Fibroblast of mammary gland (primary cell): ENCODE measurements around the gene COL11A2.

Experiments
- DNase-seq: peaks from one replicate; pipeline ENCODE4 v3.0.0-alpha.2; 2010; ENCODE audit warnings: low read depth
- H3K4me3 ChIP-seq: 2 replicates; pipeline ENCODE4 v1.5.1; 2011; ENCODE audit warnings: low read depth, mild to moderate bottlenecking, low read length, moderate library complexity; ENCODE audit not compliant: control insufficient read depth
- CTCF ChIP-seq: conservative IDR thresholded peaks from 2 replicates; pipeline ENCODE4 v1.5.1; 2011; ENCODE audit warnings: low read depth, low read length, inconsistent platforms; ENCODE audit not compliant: control insufficient read depth, insufficient read depth

Gene COL11A2

DNA sequence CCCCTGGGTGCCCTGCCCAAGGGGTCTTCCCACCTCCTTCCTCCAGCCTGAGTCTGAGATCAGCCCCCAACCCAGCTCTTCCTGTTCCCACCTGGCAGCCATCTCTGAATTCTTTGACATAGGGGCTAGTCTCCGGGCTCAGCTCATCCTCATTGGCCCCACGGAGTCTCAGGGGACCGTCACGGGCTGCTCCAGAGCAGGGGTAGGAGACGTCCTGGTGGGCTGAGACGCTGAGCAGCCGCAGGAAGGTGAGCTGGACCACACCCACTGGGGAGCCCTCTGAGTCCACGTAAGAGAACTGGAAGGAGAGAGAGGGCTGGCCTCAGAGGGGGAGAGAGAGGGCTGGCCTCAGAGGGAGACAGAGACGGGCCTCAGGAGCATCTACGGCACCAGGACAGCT lies 28.1 kb downstream of the COL11A2 start:
- no peak for TF ChIP-seq CTCF
- H3K4me3 ChIP-seq: no peak overlapping the region
- no peak for DNase-seq

GRCh38 chr6:33163540-33163939 lies 28.7 kb downstream of the COL11A2 start:
- DNase-seq: no peak
- TF ChIP-seq CTCF: no peak
- no peak overlapping the region for H3K4me3 ChIP-seq

DNA sequence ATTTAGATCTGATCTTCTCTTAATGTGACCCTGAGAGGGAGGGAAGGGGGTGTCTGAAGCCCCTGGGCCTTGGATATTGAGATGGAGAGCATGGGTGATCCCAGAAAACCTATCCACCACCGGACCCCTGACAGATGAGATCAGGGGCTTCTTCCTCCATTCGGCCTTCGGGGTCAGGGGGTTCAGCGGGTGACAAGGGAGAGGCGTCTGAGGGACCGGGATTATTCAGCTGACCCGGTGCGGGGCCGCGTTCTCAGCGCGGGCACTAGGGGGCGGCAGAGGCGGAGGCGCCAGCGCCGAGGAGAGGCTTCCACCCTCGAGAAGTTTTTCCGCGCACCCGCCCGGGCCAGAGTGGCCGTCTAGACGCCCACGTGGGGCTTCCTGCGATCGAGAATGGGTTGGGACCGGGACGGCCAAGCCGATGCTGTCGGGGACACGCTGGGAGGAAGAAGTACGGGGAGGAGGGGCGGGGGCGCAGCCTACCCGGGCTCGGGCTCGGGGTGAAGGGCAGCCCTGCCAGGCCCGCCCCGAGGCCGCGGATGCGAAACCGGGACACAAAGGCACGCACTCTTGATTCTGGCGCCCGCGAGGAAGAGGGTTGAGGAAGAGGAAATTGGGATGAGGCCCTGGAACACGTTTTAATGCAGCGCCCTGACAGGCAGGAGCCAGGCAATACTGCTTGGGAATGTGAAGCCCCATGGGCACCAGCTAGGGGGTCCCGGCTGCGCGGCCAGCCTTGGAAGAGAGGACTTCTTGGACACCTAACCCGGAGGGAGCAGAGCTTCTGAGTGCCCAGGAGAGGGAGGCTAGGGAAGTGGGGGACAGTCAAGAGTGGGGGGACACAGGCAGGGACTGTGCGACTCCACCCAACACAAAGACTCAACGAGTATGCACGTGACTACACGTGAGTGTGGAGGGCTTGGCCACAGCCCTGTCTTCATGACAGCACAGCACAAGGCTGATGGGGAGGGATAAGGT lies 30.6 kb downstream of the COL11A2 start:
- peak; percentile 42 for DNase-seq
- TF ChIP-seq CTCF: peak; percentile 76

DNA sequence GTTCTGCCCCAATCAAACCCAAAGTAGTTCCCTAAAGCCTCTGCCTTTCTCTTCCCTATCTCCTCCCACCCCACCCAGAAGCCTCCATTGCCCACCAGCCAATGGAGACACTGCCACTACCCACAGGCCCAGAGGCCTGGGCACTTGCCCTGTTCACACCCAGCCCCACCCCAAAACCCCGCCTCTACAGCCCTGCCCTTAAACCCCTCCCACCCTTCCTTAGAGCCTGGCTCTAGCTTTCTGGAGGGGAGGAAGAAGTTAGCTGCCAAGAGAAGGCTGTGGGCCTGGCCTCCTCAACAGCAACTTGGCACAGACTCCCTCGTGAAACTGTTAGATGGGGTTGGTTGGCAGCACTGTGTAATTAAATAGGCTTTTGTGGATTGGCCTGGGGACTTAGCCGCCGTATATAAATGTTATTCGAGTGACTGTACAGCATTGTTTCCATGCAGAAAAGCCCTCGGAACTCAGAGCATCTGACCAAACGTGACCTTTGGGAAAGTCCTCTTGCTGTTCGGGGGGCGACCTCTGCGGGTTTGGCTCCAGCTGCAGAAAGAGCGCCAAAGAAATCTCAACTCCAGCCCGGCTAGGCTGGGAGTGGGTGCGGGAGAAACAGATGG lies 31.4 kb downstream of the COL11A2 start:
- no peak for TF ChIP-seq CTCF
- H3K4me3 ChIP-seq: no peak overlapping the region
- peak; percentile 85 for DNase-seq

More for the DNA sequence above, 30.6 kb downstream of the COL11A2 start:
- H3K4me3 ChIP-seq: peak overlapping the region; percentile 47

GRCh38 chr6:33160096-33160495 lies 32.2 kb downstream of the COL11A2 start:
- no peak for DNase-seq
- H3K4me3 ChIP-seq: no peak overlapping the region
- no peak for TF ChIP-seq CTCF

DNA sequence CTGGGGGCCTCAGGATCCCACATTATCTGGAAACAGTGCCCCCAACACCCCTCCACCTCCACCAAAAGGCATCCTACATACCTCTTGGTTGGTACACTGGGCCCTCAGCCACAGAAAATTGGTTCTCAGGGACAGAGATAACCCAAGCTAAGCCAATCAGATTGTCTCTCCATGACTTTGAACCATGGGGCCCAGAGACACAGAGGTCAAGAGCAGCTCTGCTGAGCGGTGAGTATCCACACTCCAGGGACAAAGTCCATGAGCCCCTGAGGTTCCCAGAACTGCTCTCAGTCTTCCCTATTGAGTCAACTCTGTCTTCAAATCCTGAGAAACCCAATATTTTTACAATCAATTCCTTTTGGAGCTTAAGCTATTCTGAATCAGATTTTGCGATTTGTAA lies 35.3 kb downstream of the COL11A2 start:
- H3K4me3 ChIP-seq: no peak overlapping the region
- TF ChIP-seq CTCF: no peak
- no peak for DNase-seq
